NOMO-1 treated with DMSO at 0.1 percent for 48 hours (cell line): ENCODE results near the gene HOXC11.

ENCODE experiments used
- DNase-seq: peaks from one replicate; lab custom pipeline; 2025; ENCODE audit not compliant: unreplicated experiment; lab: John Stamatoyannopoulos, UW

The HOXC11 gene

GRCh38 chr12:53973236-53974042 is 513 bp downstream of the HOXC11 start:
- DNase-seq, result no peak

- DNase-seq, result no peak
These were observed 1.4 kb downstream of the HOXC11 start, which contains the start of gene HOTAIR for GRCh38 chr12:53974084-53975063. HOTAIR (minus strand) TSS chr12:53974954.

- no peak for DNase-seq
These were observed 2.1 kb downstream of the HOXC11 start for GRCh38 chr12:53975064-53975471.

GRCh38 chr12:53975479-53976152 is 2.7 kb downstream of the HOXC11 start:
- no peak for DNase-seq

- DNase-seq, result no peak
These were observed 3.4 kb downstream of the HOXC11 start for GRCh38 chr12:53976172-53976822.

GRCh38 chr12:53976823-53977595 is 4.1 kb downstream of the HOXC11 start:
- no peak for DNase-seq

GRCh38 chr12:53977596-53978445 is 4.9 kb downstream of the HOXC11 start:
- DNase-seq, result no peak

GRCh38 chr12:53978477-53979356 is 5.8 kb downstream of the HOXC11 start:
- no peak for DNase-seq

GRCh38 chr12:53980104-53980801 is 7.3 kb downstream of the HOXC11 start:
- no peak for DNase-seq

GRCh38 chr12:53980802-53981496 is 8.0 kb downstream of the HOXC11 start:
- no peak for DNase-seq

- no peak for DNase-seq
These were observed 9.0 kb downstream of the HOXC11 start for GRCh38 chr12:53981634-53982565.

GRCh38 chr12:53982648-53983567 is 10.0 kb downstream of the HOXC11 start:
- no peak for DNase-seq

- DNase-seq, result peak; percentile 28
These were observed 10.6 kb downstream of the HOXC11 start for GRCh38 chr12:53983568-53983949.

- DNase-seq, result no peak
These were observed 11.1 kb downstream of the HOXC11 start for GRCh38 chr12:53983950-53984572.
